Astrocyte of the cerebellum (primary cell): ENCODE results near the gene PRMT1.

ENCODE experiments used
- DNase-seq: peaks from one replicate; pipeline ENCODE4 v3.0.0-alpha.2; 2011; ENCODE audit warnings: low read depth
- H3K4me3 ChIP-seq: 2 replicates; pipeline ENCODE4 v1.5.1; 2011; ENCODE audit warnings: mild to moderate bottlenecking, low read depth, low read length, moderate library complexity
- CTCF ChIP-seq: IDR thresholded peaks from 2 replicates; pipeline ENCODE4 v1.5.1; 2012; ENCODE audit warnings: low read length, low read depth, moderate library complexity, mild to moderate bottlenecking; ENCODE audit errors: missing control alignments
- in situ Hi-C: cut with HindIII; loops from 2 replicates; pipeline ENCODE4 v1.10.0; 2017; ENCODE audit warnings: low sequenced_read_pairs

PRMT1 gene

GRCh38 chr19:49683814-49684250 is 6.8 kb downstream of the PRMT1 start:
- in situ Hi-C loops: no loop called here
- no peak overlapping the region for H3K4me3 ChIP-seq
- DNase-seq: no peak
- TF ChIP-seq CTCF: no peak

- DNase-seq: no peak
- H3K4me3 ChIP-seq: no peak overlapping the region
- peak; percentile 50 for TF ChIP-seq CTCF
- in situ Hi-C loops: no loop called here
Observed at GRCh38 chr19:49684251-49684982, 7.3 kb downstream of the PRMT1 start.

GRCh38 chr19:49684983-49685553 is 8.0 kb downstream of the PRMT1 start:
- in situ Hi-C loops: no loop called here
- H3K4me3 ChIP-seq: no peak overlapping the region
- TF ChIP-seq CTCF: no peak
- DNase-seq: no peak

- H3K4me3 ChIP-seq: no peak overlapping the region
- in situ Hi-C loops: no loop called here
- DNase-seq: no peak
- no peak for TF ChIP-seq CTCF
Observed at GRCh38 chr19:49685845-49686332, 8.8 kb downstream of the PRMT1 start.

GRCh38 chr19:49686503-49687088 is 9.5 kb downstream of the PRMT1 start:
- no peak for DNase-seq
- in situ Hi-C loops: no loop called here
- TF ChIP-seq CTCF: no peak
- H3K4me3 ChIP-seq: no peak overlapping the region

GRCh38 chr19:49687150-49687549 is 10.1 kb downstream of the PRMT1 start:
- in situ Hi-C loops: no loop called here
- TF ChIP-seq CTCF: no peak
- no peak overlapping the region for H3K4me3 ChIP-seq
- DNase-seq: no peak
